ENCODE measurements around the gene ZNF610.

DNA sequence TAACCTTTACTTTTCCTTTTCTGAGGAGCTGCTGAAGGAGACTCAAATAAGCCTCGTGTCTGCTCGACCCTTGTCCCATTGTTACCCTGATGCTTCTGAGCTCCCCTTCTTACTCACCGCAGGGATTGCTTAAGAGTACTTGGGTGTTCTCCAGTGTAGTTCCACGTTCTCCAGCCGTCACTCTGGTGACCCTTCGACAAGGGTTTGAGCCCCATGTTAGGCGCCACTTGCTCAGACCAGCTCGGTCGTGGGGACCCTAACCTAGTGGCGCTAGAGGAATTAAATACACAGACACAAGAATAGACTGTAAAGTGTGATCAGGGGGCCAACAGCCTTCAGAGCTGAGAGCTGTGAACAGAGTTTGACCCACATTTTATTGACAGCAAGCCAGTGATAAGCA is 28.8 kb upstream of the ZNF610 start:
- no peak for TF ChIP-seq POLR2A (IDR thresholded peaks at IDR 0.05)
- TF ChIP-seq, protein P1, sequence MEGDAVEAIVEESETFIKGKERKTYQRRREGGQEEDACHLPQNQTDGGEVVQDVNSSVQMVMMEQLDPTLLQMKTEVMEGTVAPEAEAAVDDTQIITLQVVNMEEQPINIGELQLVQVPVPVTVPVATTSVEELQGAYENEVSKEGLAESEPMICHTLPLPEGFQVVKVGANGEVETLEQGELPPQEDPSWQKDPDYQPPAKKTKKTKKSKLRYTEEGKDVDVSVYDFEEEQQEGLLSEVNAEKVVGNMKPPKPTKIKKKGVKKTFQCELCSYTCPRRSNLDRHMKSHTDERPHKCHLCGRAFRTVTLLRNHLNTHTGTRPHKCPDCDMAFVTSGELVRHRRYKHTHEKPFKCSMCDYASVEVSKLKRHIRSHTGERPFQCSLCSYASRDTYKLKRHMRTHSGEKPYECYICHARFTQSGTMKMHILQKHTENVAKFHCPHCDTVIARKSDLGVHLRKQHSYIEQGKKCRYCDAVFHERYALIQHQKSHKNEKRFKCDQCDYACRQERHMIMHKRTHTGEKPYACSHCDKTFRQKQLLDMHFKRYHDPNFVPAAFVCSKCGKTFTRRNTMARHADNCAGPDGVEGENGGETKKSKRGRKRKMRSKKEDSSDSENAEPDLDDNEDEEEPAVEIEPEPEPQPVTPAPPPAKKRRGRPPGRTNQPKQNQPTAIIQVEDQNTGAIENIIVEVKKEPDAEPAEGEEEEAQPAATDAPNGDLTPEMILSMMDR (IDR thresholded peaks at IDR 0.05): no peak
